Ascending aorta (tissue), 2 donors: ENCODE measurements around the gene PRB4. TPM values are rescaled to one million over a fixed set of nuclear protein-coding genes. Genes with fewer than 3 reads are reported as not detected.

ENCODE experiments used
- DNase-seq, 2 donors: peaks; one replicate each; pipeline ENCODE4 v3.0.0-alpha.2; 2019; ENCODE audit warnings: low spot score in 2 of 2
- H3K27ac ChIP-seq, 2 donors: fragments of 200-600 bp; sonication (generic); one replicate each; pipeline ENCODE4 v1.5.1; 2016 to 2017; ENCODE audit warnings: mild to moderate bottlenecking in 1 of 2
- H3K27me3 ChIP-seq: fragments of 200-600 bp; sonication (generic); one replicate; pipeline ENCODE4 v1.5.1; 2017
- H3K36me3 ChIP-seq, 2 donors: fragments of 200-600 bp; sonication (generic); one replicate each; pipeline ENCODE4 v1.5.1; 2016
- H3K4me1 ChIP-seq, 2 donors: fragments of 200-600 bp; sonication (generic); one replicate each; pipeline ENCODE4 v1.5.1; 2016 to 2017; ENCODE audit warnings: mild to moderate bottlenecking in 1 of 2
- H3K4me3 ChIP-seq, 2 donors: fragments of 200-600 bp; sonication (generic); one replicate each; pipeline ENCODE4 v1.5.1; 2016 to 2017; ENCODE audit warnings: mild to moderate bottlenecking in 1 of 2
- H3K9me3 ChIP-seq, 2 donors: fragments of 200-600 bp; sonication (generic); one replicate each; pipeline ENCODE4 v1.5.1; 2016
- intact Hi-C: fragments of 100-400 bp; cut with DNase I; formaldehyde crosslinking; loops from one replicate; pipeline ENCODE4 v1.15.1; 2023
- total RNA-seq: library from RNA; depleted of rRNA; stranded (reverse); fragments of >200 nt; gene quantifications from one replicate; pipeline ENCODE4 v1.1.0, GENCODE V29; 2016
- TF ChIP-seq, protein P1 (sequence below), 3 experiments: fragments of 200-600 bp in 2 of 3; fragments of 450-650 bp in 1 of 3; sonication (generic) in 2 of 3; IDR thresholded peaks; one replicate each; pipeline ENCODE4 v1.5.1; 2016 to 2019; ENCODE audit warnings: antibody characterized with exemption in 3 of 3, mild to moderate bottlenecking in 1 of 3, moderate library complexity in 1 of 3

Gene PRB4
- total RNA-seq, 1 donor from 2014 or later: not detected

GRCh38 chr12:11321980-11322379 lies 11.7 kb upstream of the PRB4 start:
- Histone ChIP-seq H3K27ac (no peak overlapping the region), H3K4me3 (no peak overlapping the region), H3K9me3 (no peaks in the 10 kb centered on the region), H3K36me3 (no peaks in the 10 kb centered on the region), H3K27me3 (no peaks in the 10 kb centered on the region), H3K4me1 (no peaks in the 10 kb centered on the region)
- DNase-seq: no peak
- intact Hi-C loops: no loop called here
- TF ChIP-seq, protein P1, sequence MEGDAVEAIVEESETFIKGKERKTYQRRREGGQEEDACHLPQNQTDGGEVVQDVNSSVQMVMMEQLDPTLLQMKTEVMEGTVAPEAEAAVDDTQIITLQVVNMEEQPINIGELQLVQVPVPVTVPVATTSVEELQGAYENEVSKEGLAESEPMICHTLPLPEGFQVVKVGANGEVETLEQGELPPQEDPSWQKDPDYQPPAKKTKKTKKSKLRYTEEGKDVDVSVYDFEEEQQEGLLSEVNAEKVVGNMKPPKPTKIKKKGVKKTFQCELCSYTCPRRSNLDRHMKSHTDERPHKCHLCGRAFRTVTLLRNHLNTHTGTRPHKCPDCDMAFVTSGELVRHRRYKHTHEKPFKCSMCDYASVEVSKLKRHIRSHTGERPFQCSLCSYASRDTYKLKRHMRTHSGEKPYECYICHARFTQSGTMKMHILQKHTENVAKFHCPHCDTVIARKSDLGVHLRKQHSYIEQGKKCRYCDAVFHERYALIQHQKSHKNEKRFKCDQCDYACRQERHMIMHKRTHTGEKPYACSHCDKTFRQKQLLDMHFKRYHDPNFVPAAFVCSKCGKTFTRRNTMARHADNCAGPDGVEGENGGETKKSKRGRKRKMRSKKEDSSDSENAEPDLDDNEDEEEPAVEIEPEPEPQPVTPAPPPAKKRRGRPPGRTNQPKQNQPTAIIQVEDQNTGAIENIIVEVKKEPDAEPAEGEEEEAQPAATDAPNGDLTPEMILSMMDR (IDR thresholded peaks at IDR 0.05): no peak

- Histone ChIP-seq H3K4me1 (no peaks in the 10 kb centered on the region), H3K27ac (no peak overlapping the region), H3K9me3 (no peaks in the 10 kb centered on the region), H3K36me3 (no peaks in the 10 kb centered on the region), H3K27me3 (no peaks in the 10 kb centered on the region), H3K4me3 (no peak overlapping the region)
- TF ChIP-seq, protein P1 (IDR thresholded peaks at IDR 0.05): no peak
- intact Hi-C loops: no loop called here
- no peak for DNase-seq
These were observed 3.1 kb downstream of the PRB4 start for GRCh38 chr12:11307143-11307542.

GRCh38 chr12:11273449-11273848 lies 36.8 kb downstream of the PRB4 start:
- H3K4me1 ChIP-seq: no peaks in the 10 kb centered on the region
- no peak for DNase-seq
- H3K36me3 ChIP-seq: no peaks in the 10 kb centered on the region
- H3K4me3 ChIP-seq: no peak overlapping the region
- no peak overlapping the region for H3K27ac ChIP-seq
- H3K27me3 ChIP-seq: no peaks in the 10 kb centered on the region
- TF ChIP-seq, protein P1 (IDR thresholded peaks at IDR 0.05): no peak
- no peaks in the 10 kb centered on the region for H3K9me3 ChIP-seq
- intact Hi-C loops: no loop called here

GRCh38 chr12:11269607-11270006 lies 40.6 kb downstream of the PRB4 start, which contains the start of gene PRB3:
Gene PRB3 (minus strand): TSS chr12:11269707. CDS start chr12:11269669, 38 bp downstream.
- Histone ChIP-seq H3K27ac (no peak within 1 kb of the TSS), H3K4me1 (no peaks in the 10 kb centered on the region), H3K9me3 (no peaks in the 10 kb centered on the region), H3K4me3 (no peak within 1 kb of the TSS), H3K27me3 (no peaks in the 10 kb centered on the region), H3K36me3 (no peaks in the 10 kb centered on the region)
- intact Hi-C loops: no loop called here
- no peak for DNase-seq
- TF ChIP-seq, protein P1 (IDR thresholded peaks at IDR 0.05): no peak

- Histone ChIP-seq H3K27me3 (no peaks in the 10 kb centered on the region), H3K36me3 (no peaks in the 10 kb centered on the region), H3K9me3 (peaks cover 0 to 8% of the 10 kb centered on the region in 2 donors), H3K4me1 (no peaks in the 10 kb centered on the region), H3K27ac (no peak overlapping the region), H3K4me3 (no peak overlapping the region)
- no peak for DNase-seq
- intact Hi-C loops: no loop called here
- TF ChIP-seq, protein P1 (IDR thresholded peaks at IDR 0.05): no peak
These were observed 45.7 kb downstream of the PRB4 start for GRCh38 chr12:11264501-11264900.

Other genes with a start within 250 kb of the PRB4 start
- gene TAS2R46, start 248.1 kb downstream of the PRB4 start, total RNA-seq: 23.2 TPM
- not detected for gene TAS2R43, start 218.1 kb downstream of the PRB4 start, total RNA-seq
- gene TAS2R30, start 175.8 kb downstream of the PRB4 start, total RNA-seq: 3.6 TPM
- 8.0 TPM for gene SMIM10L1, start 139.2 kb downstream of the PRB4 start, total RNA-seq
- not detected for gene TAS2R42, start 123.5 kb downstream of the PRB4 start, total RNA-seq
- not detected for gene PRB3, start 40.7 kb downstream of the PRB4 start, total RNA-seq
- gene PRB2, start 85.1 kb upstream of the PRB4 start, total RNA-seq: not detected